Panc1 (cell line): Measurements from ENCODE around the gene ENDOV. TPM values are rescaled to one million over a fixed set of nuclear protein-coding genes. Genes with fewer than 3 reads are reported as not detected.

Source experiments
- ATAC-seq: fragments of 200-7000 bp; cut with Tn5 transposase; 2 replicates; pipeline ENCODE4 v1.9.1; 2020; ENCODE audit warnings: mild to moderate bottlenecking, moderate library complexity
- BruUV-seq: library from RNA; stranded (reverse); fragments of 400-500 nt; replicated peaks from 2 replicates; lab custom pipeline; 2021; lab: Mats Ljungman, UMichigan
- CTCF ChIA-PET: fragments of 300-600 bp; sonication (Branson Sonifier 250); formaldehyde crosslinking; loops from one replicate; lab custom pipeline; 2022; ENCODE audit warnings: antibody characterized with exemption; lab: Charles Lee
- POLR2A ChIA-PET: fragments of 300-600 bp; sonication (Branson Sonifier 250); formaldehyde crosslinking; loops from one replicate; lab custom pipeline; 2022; ENCODE audit warnings: antibody characterized with exemption; lab: Charles Lee
- DNase-seq: peaks from one replicate; pipeline ENCODE4 v3.0.0-alpha.2; 2010; ENCODE audit warnings: low read depth, low spot score
- H3K27ac ChIP-seq: 2 replicates; pipeline ENCODE4 v1.5.1; 2011; ENCODE audit warnings: mild to moderate bottlenecking, low read length, inconsistent platforms
- H3K27me3 ChIP-seq: fragments of 200-500 bp; sonication (Bioruptor generic); 2 replicates; pipeline ENCODE4 v1.6.0; 2014; ENCODE audit warnings: low read length, inconsistent platforms; ENCODE audit not compliant: control insufficient read depth, insufficient read depth
- H3K36me3 ChIP-seq: fragments of 200-500 bp; sonication (Bioruptor generic); 2 replicates; pipeline ENCODE4 v1.5.1; 2014; ENCODE audit warnings: inconsistent platforms, mild to moderate bottlenecking, low read length, moderate library complexity; ENCODE audit not compliant: control insufficient read depth, insufficient read depth
- H3K4me1 ChIP-seq: 2 replicates; pipeline ENCODE4 v1.5.1; 2011; ENCODE audit warnings: inconsistent platforms, mild to moderate bottlenecking, low read length, moderate library complexity; ENCODE audit not compliant: control insufficient read depth, insufficient read depth
- H3K4me3 ChIP-seq, 2 experiments: 2 replicates each; pipeline ENCODE4 v1.5.1; 2011 to 2012; ENCODE audit warnings: low read depth in 2 of 2, low read length in 2 of 2, mild to moderate bottlenecking in 2 of 2, inconsistent platforms in 1 of 2, moderate library complexity in 1 of 2
- H3K9me3 ChIP-seq: fragments of 200-500 bp; sonication (Bioruptor generic); 2 replicates; pipeline ENCODE4 v1.5.1; 2014; ENCODE audit warnings: low read depth, mild to moderate bottlenecking, inconsistent platforms, low read length, moderate library complexity; ENCODE audit not compliant: control insufficient read depth, insufficient read depth
- POLR2AphosphoS5 ChIP-seq: IDR thresholded peaks from 2 replicates; pipeline ENCODE4 v1.6.1; 2012; ENCODE audit warnings: mild to moderate bottlenecking, low read depth, low read length, moderate library complexity
- REST ChIP-seq, 2 experiments: IDR thresholded peaks; 2 replicates each; pipeline ENCODE4 v1.6.1; 2011 to 2012; ENCODE audit warnings: low read depth in 2 of 2, control low read depth in 1 of 2, low read length in 1 of 2, mild to moderate bottlenecking in 1 of 2, moderate library complexity in 1 of 2; ENCODE audit not compliant: insufficient read depth in 1 of 2
- SIN3A ChIP-seq: IDR thresholded peaks from 2 replicates; pipeline ENCODE4 v1.6.1; 2012; ENCODE audit warnings: low read depth, mild to moderate bottlenecking, low read length, moderate library complexity, borderline replicate concordance; ENCODE audit not compliant: insufficient read depth
- TCF7L2 ChIP-seq: IDR thresholded peaks from 2 replicates; pipeline ENCODE4 v1.6.1; 2011; ENCODE audit warnings: mild to moderate bottlenecking, low read depth, low read length, inconsistent platforms
- in situ Hi-C: cut with HindIII; loops from 2 replicates; pipeline ENCODE4 v1.10.0; 2016; ENCODE audit warnings: low sequenced_read_pairs, low pct_unique_long_range_greater_than_20kb
- intact Hi-C: fragments of 100-400 bp; cut with micrococcal nuclease; formaldehyde crosslinking; loops from one replicate; pipeline ENCODE4 v1.10.0; 2022; ENCODE audit not compliant: unreplicated experiment
- total RNA-seq: library from RNA; stranded (reverse); gene quantifications from one replicate; pipeline ENCODE4 v1.2.1, GENCODE V29; 2021; ENCODE audit not compliant: unreplicated experiment
- TF ChIP-seq, protein P1 (sequence below): fragments of 450-650 bp; IDR thresholded peaks from 2 replicates; pipeline ENCODE4 v1.5.1; 2017; ENCODE audit warnings: mild to moderate bottlenecking

Gene ENDOV
- total RNA-seq, 1 experiment from 2014 or later: 37.1 TPM

- intact Hi-C loops (no loop called here), in situ Hi-C loops (no loop called here)
- no peak overlapping the region for H3K4me3 ChIP-seq
- ATAC-seq (no peak), DNase-seq (no peak)
- H3K4me1 ChIP-seq: peaks cover 20% of the 10 kb centered on the region
- TF ChIP-seq, protein P1, sequence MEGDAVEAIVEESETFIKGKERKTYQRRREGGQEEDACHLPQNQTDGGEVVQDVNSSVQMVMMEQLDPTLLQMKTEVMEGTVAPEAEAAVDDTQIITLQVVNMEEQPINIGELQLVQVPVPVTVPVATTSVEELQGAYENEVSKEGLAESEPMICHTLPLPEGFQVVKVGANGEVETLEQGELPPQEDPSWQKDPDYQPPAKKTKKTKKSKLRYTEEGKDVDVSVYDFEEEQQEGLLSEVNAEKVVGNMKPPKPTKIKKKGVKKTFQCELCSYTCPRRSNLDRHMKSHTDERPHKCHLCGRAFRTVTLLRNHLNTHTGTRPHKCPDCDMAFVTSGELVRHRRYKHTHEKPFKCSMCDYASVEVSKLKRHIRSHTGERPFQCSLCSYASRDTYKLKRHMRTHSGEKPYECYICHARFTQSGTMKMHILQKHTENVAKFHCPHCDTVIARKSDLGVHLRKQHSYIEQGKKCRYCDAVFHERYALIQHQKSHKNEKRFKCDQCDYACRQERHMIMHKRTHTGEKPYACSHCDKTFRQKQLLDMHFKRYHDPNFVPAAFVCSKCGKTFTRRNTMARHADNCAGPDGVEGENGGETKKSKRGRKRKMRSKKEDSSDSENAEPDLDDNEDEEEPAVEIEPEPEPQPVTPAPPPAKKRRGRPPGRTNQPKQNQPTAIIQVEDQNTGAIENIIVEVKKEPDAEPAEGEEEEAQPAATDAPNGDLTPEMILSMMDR: no peak
- no peak for TF ChIP-seq TCF7L2
- no peak for TF ChIP-seq REST (IDR thresholded peaks at IDR 0.05; ENCODE audit: insufficient read depth in 1 of 2, low read depth in 2 of 2, low read length in 1 of 2)
- no peak for TF ChIP-seq POLR2AphosphoS5
- no peak for TF ChIP-seq SIN3A
- no peaks in the 10 kb centered on the region for H3K27me3 ChIP-seq
- H3K36me3 ChIP-seq: no peaks in the 10 kb centered on the region; the same call in 1 of the 2 replicates
- POLR2A ChIA-PET: no interaction called here
- no peaks in the 10 kb centered on the region for H3K9me3 ChIP-seq
- no peak overlapping the region for H3K27ac ChIP-seq
- BruUV-seq: no TSS peak
- CTCF ChIA-PET: no interaction called here
Observed at GRCh38 chr17:80458016-80458415, 43.0 kb downstream of the ENDOV start.

DNA sequence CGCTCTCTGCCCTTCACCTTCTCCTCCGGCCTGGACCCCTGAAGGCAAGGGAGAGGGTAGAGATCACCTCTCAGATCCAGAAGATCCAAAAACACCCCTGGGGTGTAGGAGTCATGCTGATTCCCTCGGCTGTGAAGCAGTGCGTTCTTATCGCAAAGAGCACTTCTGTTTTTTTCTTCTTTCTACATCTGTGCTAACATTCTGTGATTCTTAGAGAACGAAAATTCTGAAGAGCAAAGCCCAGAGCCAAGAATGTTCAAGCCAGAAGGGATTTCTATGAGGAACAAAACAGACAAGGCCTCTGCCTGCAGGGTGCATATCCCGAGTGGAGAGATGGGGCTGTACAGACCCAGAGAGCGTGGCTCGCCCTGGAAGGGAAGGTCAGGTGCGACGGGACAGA, 44.3 kb downstream of the ENDOV start:
- ChIA-PET CTCF (no interaction called here), POLR2A (no interaction called here)
- TF ChIP-seq POLR2AphosphoS5: no peak
- TF ChIP-seq TCF7L2: no peak
- intact Hi-C loops (no loop called here), in situ Hi-C loops (no loop called here)
- BruUV-seq: no TSS peak
- no peak for DNase-seq
- no peaks in the 10 kb centered on the region for H3K9me3 ChIP-seq
- H3K4me3 ChIP-seq: no peak overlapping the region
- H3K4me1 ChIP-seq: peaks cover 13% of the 10 kb centered on the region
- no peaks in the 10 kb centered on the region; the same call in 1 of the 2 replicates for H3K36me3 ChIP-seq
- H3K27ac ChIP-seq: no peak overlapping the region
- no peak for ATAC-seq
- H3K27me3 ChIP-seq: no peaks in the 10 kb centered on the region

- ATAC-seq: 0 out of 2 replicates have a peak, but pooled peaks have one; percentile 9
- TF ChIP-seq POLR2AphosphoS5 (no peak), TCF7L2 (no peak), SIN3A (no peak), REST (IDR thresholded peaks at IDR 0.05; ENCODE audit: insufficient read depth in 1 of 2, low read depth in 2 of 2, low read length in 1 of 2) (no peak)
- TF ChIP-seq, protein P1: no peak
- POLR2A ChIA-PET: no interaction called here
Observed at GRCh38 chr17:80460429-80460834, 45.5 kb downstream of the ENDOV start.

More at GRCh38 chr17:80460429-80460834, 45.5 kb downstream of the ENDOV start:
- no peaks in the 10 kb centered on the region for H3K27me3 ChIP-seq
- H3K36me3 ChIP-seq: no peaks in the 10 kb centered on the region
- intact Hi-C loops: no loop called here
- no peak for DNase-seq
- no peaks in the 10 kb centered on the region for H3K9me3 ChIP-seq
- peaks cover 9% of the 10 kb centered on the region for H3K4me1 ChIP-seq
- no TSS peak for BruUV-seq
- no peak overlapping the region for H3K4me3 ChIP-seq
- no peak overlapping the region for H3K27ac ChIP-seq
- CTCF ChIA-PET: no interaction called here
- in situ Hi-C loops: no loop called here
